ENCODE data around the gene HOXC11. TPM values are rescaled to one million over a fixed set of nuclear protein-coding genes. Genes with fewer than 3 reads are reported as not detected.

The HOXC11 gene
- total and polyA plus RNA-seq, 2 donors = 1.3 to 1.5 TPM

DNA sequence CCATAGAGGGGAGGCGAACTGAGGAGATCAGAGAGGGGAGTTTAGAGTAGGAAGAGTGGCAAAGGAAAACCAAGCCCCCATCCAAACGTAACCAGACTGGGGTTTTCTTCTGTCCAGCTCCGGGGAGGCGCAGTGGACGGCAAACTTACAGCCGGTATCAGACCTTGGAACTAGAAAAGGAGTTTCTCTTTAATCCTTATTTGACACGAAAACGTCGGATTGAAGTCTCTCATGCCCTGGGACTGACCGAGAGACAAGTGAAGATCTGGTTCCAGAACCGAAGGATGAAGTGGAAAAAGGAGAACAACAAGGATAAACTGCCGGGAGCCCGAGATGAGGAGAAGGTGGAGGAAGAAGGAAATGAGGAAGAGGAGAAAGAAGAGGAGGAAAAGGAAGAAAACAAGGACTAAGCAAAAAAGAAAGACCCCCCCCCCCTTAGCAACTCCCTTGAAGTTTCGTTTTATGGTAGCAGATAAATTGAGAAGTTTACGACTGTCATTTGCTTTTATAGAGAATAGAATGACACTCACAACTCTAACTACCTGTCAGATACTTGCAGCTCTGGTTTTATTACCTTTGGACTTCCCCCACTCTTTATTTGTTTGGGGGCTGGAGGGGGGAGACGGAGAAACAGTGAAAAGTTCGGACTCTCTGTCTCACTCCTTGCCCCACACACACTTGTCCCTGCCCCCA lies 38.2 kb downstream of the HOXC11 start:
- 16% methylated on average over 17 of the region's 17 CpGs for WGBS
- no peak overlapping the region for H3K4me3 ChIP-seq (ENCODE audit: low read depth, low read length)
- no peak overlapping the region for H3K27ac ChIP-seq (ENCODE audit: low read depth)
- no peak for DNase-seq (ENCODE audit: extremely low spot score)
- H3K4me1 ChIP-seq (ENCODE audit: insufficient read depth) = no peaks in the 10 kb centered on the region
- no peaks in the 10 kb centered on the region for H3K36me3 ChIP-seq (ENCODE audit: insufficient read depth)

DNA sequence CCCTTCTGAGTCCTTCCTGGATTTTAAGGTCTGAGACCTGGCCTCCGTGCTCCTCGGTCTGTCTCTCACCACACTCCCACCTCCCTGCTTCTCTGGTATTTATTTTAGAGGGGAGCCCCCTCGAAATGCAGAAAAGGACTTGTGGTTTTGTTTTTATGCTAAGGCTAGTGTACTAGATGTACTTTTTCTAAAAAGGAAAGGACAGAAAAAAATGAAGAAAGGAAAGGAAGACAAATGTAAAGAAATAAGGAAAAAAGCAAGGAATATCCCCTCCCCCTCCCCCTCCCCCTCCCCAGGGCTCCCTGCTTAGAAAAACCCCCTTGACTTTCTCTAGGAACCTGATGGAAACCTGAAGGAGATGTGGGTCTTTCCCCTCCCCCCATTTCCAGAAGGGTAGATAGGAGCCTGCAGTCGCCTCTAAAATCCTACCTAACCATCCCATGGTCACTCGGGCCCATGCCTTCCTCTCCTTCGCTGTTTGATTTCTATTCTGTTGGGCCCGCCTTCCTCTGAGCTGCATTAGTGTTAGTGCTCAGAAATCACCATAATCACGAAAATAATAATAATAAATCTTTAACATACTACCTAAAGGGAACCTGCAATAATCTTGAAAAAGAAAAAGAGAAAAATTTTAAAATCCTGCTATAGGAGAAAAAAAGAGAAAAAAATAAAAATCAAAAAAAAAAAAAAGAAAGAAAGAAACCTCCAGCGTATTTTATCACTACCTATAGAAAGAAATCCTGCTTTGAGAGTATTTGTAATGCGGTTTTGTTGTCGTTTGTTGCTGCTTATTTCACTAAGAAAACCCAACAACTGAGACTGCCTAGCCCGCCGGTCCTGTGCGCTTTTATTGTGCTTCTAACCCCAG lies 39.0 kb downstream of the HOXC11 start:
- no peaks in the 10 kb centered on the region for H3K4me1 ChIP-seq (ENCODE audit: insufficient read depth)
- no peak overlapping the region for H3K4me3 ChIP-seq (ENCODE audit: low read depth, low read length)
- WGBS = 36% methylated on average over 14 of the region's 14 CpGs
- DNase-seq (ENCODE audit: extremely low spot score) = no peak
- H3K27ac ChIP-seq (ENCODE audit: low read depth) = no peak overlapping the region
- no peaks in the 10 kb centered on the region for H3K36me3 ChIP-seq (ENCODE audit: insufficient read depth)

- Histone ChIP-seq H3K36me3 (ENCODE audit: insufficient read depth) (no peaks in the 10 kb centered on the region), H3K4me1 (ENCODE audit: insufficient read depth) (no peaks in the 10 kb centered on the region), H3K4me3 (ENCODE audit: low read depth, low read length) (no peak overlapping the region), H3K27ac (ENCODE audit: low read depth) (no peak overlapping the region)
- 44% methylated on average over 6 of the region's 6 CpGs for WGBS
- DNase-seq (ENCODE audit: extremely low spot score) = no peak
Measured at GRCh38 chr12:54012631-54013409, 39.9 kb downstream of the HOXC11 start.

- Histone ChIP-seq H3K4me3 (ENCODE audit: low read depth, low read length) (no peak overlapping the region), H3K4me1 (ENCODE audit: insufficient read depth) (no peaks in the 10 kb centered on the region), H3K36me3 (ENCODE audit: insufficient read depth) (no peaks in the 10 kb centered on the region), H3K27ac (ENCODE audit: low read depth) (no peak overlapping the region)
- DNase-seq (ENCODE audit: extremely low spot score) = no peak
- 6% methylated on average over 36 of the region's 36 CpGs for WGBS
Measured at GRCh38 chr12:54014377-54015017, 41.6 kb downstream of the HOXC11 start.

DNA sequence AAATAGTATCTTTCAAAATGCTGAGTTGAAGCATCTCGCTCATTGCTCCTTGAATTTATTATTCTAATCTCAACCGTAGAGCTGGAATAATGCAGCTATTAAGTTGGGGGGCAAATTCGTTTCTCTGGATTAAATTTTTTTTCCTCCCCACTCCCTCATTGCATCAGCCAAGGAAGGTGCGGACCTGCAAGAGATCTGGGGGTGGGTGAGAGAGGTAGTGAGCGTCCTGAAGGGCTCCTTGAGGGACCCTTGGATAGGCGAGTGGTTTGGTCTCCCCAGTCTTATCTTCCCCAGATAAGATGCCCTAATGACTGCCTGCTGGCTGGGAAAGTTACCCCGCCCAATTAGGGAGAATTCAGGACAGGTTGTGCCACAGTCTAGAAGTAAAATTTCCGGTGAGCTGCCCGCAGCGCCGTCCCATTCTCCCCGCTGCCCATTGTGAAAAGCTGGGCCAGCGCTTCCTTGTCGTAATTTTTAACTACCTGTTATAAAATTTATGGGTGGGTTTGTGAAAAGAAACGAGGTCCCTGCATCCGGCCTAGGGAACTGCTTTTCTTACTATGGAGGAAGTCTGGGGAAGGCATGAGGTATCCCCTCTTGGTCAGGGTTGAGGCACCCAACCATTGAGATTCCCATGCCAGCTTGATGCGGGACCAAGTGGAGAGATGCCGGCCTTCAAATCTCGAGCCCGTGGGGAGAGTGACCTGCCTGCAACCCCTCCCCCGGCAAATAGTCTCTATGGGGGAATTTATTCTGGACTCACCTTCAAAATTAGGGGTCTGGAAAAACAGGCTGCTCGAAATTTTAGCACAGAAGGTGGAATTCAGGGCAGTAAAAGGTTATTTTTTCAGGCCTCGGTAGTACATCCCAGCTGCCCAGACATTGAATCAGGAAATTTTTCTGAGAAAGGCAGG lies 42.3 kb downstream of the HOXC11 start:
- Histone ChIP-seq H3K36me3 (ENCODE audit: insufficient read depth) (no peaks in the 10 kb centered on the region), H3K4me3 (ENCODE audit: low read depth, low read length) (no peak overlapping the region), H3K4me1 (ENCODE audit: insufficient read depth) (no peaks in the 10 kb centered on the region), H3K27ac (ENCODE audit: low read depth) (no peak overlapping the region)
- DNase-seq (ENCODE audit: extremely low spot score) = no peak
- 16% methylated on average over 23 of the region's 23 CpGs for WGBS

GRCh38 chr12:54016051-54016450 lies 43.1 kb downstream of the HOXC11 start:
- DNase-seq (ENCODE audit: extremely low spot score) = no peak
- H3K4me1 ChIP-seq (ENCODE audit: insufficient read depth) = no peaks in the 10 kb centered on the region
- H3K36me3 ChIP-seq (ENCODE audit: insufficient read depth) = no peaks in the 10 kb centered on the region
- 10% methylated on average over 3 of the region's 3 CpGs for WGBS
- H3K4me3 ChIP-seq (ENCODE audit: low read depth, low read length) = no peak overlapping the region
- H3K27ac ChIP-seq (ENCODE audit: low read depth) = no peak overlapping the region

GRCh38 chr12:54016478-54016964 lies 43.6 kb downstream of the HOXC11 start:
- peak; percentile 68 for DNase-seq (ENCODE audit: extremely low spot score)
- Histone ChIP-seq H3K4me1 (ENCODE audit: insufficient read depth) (no peaks in the 10 kb centered on the region), H3K4me3 (ENCODE audit: low read depth, low read length) (no peak overlapping the region), H3K27ac (ENCODE audit: low read depth) (no peak overlapping the region), H3K36me3 (ENCODE audit: insufficient read depth) (no peaks in the 10 kb centered on the region)
- WGBS = 3% methylated on average over 25 of the region's 25 CpGs

DNA sequence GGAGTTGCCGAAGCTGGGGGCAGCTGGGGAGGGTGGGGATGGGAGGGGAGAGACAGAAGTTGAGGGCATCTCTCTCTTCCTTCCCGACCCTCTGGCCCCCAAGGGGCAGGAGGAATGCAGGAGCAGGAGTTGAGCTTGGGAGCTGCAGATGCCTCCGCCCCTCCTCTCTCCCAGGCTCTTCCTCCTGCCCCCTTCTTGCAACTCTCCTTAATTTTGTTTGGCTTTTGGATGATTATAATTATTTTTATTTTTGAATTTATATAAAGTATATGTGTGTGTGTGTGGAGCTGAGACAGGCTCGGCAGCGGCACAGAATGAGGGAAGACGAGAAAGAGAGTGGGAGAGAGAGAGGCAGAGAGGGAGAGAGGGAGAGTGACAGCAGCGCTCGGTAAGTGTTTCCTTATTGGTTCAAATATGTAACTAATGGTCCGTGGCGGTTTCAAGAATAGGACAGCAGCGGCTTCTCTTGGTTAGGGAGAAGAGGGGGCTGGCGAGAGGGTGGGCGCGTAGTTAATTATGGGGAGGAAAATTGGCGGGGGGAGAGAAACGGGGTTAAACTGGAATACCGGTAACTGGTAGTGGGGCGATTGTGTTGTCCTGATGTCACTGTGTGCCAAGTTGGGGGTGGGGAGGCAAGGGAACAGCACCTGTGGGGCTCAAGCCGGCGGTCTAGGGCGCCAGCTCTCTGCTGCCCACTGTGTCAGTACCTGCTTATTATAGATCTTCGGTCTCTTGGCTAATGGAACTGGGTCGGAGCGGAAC lies 44.3 kb downstream of the HOXC11 start:
- no peaks in the 10 kb centered on the region for H3K36me3 ChIP-seq (ENCODE audit: insufficient read depth)
- no peaks in the 10 kb centered on the region for H3K4me1 ChIP-seq (ENCODE audit: insufficient read depth)
- no peak for DNase-seq (ENCODE audit: extremely low spot score)
- peak overlapping the region; percentile 38 for H3K4me3 ChIP-seq (ENCODE audit: low read depth, low read length)
- 4% methylated on average over 24 of the region's 24 CpGs for WGBS
- H3K27ac ChIP-seq (ENCODE audit: low read depth) = no peak overlapping the region

GRCh38 chr12:54017878-54018467 lies 45.0 kb downstream of the HOXC11 start:
- DNase-seq (ENCODE audit: extremely low spot score) = peak; percentile 47
- H3K4me1 ChIP-seq (ENCODE audit: insufficient read depth) = no peaks in the 10 kb centered on the region
- WGBS = 4% methylated on average over 34 of the region's 34 CpGs

GRCh38 chr12:54018468-54018984 lies 45.6 kb downstream of the HOXC11 start:
- 34% methylated on average over 29 of the region's 29 CpGs for WGBS

More at GRCh38 chr12:54017878-54018467, 45.0 kb downstream of the HOXC11 start:
- H3K4me3 ChIP-seq (ENCODE audit: low read depth, low read length) = peak overlapping the region; percentile 38
- no peak overlapping the region for H3K27ac ChIP-seq (ENCODE audit: low read depth)
- no peaks in the 10 kb centered on the region for H3K36me3 ChIP-seq (ENCODE audit: insufficient read depth)

DNA sequence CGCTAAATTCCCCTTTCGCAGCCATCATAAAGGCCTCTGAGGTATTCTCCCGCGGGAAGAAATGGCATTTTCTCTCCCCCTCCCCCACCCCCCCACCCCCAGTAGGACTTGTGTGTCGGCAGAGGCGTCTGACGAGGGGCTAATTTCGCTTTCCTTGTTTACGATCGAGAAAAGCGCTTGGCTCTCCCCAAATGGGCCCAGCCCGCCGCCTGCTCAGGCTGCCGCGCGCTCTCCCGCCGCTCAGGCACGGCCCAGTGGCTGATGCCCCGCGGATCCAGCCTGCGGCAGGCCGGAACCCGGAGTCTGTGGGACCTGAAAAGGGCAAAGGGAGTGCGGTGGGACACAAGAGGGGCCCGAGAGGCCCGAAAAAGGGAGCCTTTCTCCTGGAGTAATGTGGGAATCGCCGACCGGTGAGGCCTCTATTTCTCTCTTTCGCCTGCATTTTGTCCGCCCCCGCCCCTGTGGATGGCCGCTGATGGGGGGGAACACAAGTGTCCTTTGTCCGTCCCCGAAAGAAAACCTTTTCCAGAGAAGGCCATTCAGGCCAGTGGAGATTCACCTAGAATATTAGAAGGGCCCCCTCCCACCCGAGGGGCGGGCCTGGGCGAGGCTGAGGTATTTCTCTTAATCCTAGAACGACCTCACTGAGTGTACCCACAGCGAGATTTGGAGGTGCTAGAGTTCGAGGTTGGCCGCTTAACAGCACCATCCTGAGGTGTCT lies 46.3 kb downstream of the HOXC11 start:
- 35% methylated on average over 43 of the region's 43 CpGs for WGBS
- Histone ChIP-seq H3K4me1 (ENCODE audit: insufficient read depth) (no peaks in the 10 kb centered on the region), H3K36me3 (ENCODE audit: insufficient read depth) (no peaks in the 10 kb centered on the region), H3K4me3 (ENCODE audit: low read depth, low read length) (no peak overlapping the region), H3K27ac (ENCODE audit: low read depth) (no peak overlapping the region)
- DNase-seq (ENCODE audit: extremely low spot score) = no peak

More at GRCh38 chr12:54018468-54018984, 45.6 kb downstream of the HOXC11 start:
- Histone ChIP-seq H3K36me3 (ENCODE audit: insufficient read depth) (no peaks in the 10 kb centered on the region), H3K4me1 (ENCODE audit: insufficient read depth) (no peaks in the 10 kb centered on the region), H3K4me3 (ENCODE audit: low read depth, low read length) (no peak overlapping the region), H3K27ac (ENCODE audit: low read depth) (no peak overlapping the region)
- no peak for DNase-seq (ENCODE audit: extremely low spot score)

Measured in urinary bladder (tissue), 4 donors.